Measurements from ENCODE around the gene CNTNAP1.
A peak's percentile ranks its signal among the peaks of the same experiment; 100 is the strongest.

CNTNAP1 gene

GRCh38 chr17:42681976-42682721 lies at the start of gene CNTNAP1:
Gene CNTNAP1 (plus strand): TSS chr17:42682531. CDS start chr17:42682830, 299 bp downstream.
- DNase-seq (ENCODE audit: insufficient read length, low spot score) (peak; percentile 90), FAIRE-seq (no peak)
- no peak for TF ChIP-seq CTCF (IDR thresholded peaks at IDR 0.05; ENCODE audit: insufficient read depth, missing control alignments)

GRCh38 chr17:42632949-42633444 lies 49.3 kb upstream of the CNTNAP1 start:
- no peak for TF ChIP-seq CTCF (IDR thresholded peaks at IDR 0.05; ENCODE audit: insufficient read depth, missing control alignments)
- no peak for FAIRE-seq
- no peak for DNase-seq (ENCODE audit: insufficient read length, low spot score)

- no peak for FAIRE-seq
- no peak for DNase-seq (ENCODE audit: insufficient read length, low spot score)
Measured at GRCh38 chr17:42639525-42640113, 42.7 kb upstream of the CNTNAP1 start.

GRCh38 chr17:42640121-42640520 lies 42.2 kb upstream of the CNTNAP1 start:
- no peak for FAIRE-seq
- no peak for DNase-seq (ENCODE audit: insufficient read length, low spot score)
- TF ChIP-seq CTCF (IDR thresholded peaks at IDR 0.05; ENCODE audit: insufficient read depth, missing control alignments) = no peak

More at GRCh38 chr17:42639525-42640113, 42.7 kb upstream of the CNTNAP1 start:
- no peak for TF ChIP-seq CTCF (IDR thresholded peaks at IDR 0.05; ENCODE audit: insufficient read depth, missing control alignments)

- FAIRE-seq = no peak
- TF ChIP-seq CTCF (IDR thresholded peaks at IDR 0.05; ENCODE audit: insufficient read depth, missing control alignments) = no peak
- DNase-seq (ENCODE audit: insufficient read length, low spot score) = no peak
Measured at GRCh38 chr17:42642336-42642735, 40.0 kb upstream of the CNTNAP1 start.

GRCh38 chr17:42647778-42648177 lies 34.6 kb upstream of the CNTNAP1 start:
- TF ChIP-seq CTCF (IDR thresholded peaks at IDR 0.05; ENCODE audit: insufficient read depth, missing control alignments) = no peak
- DNase-seq (ENCODE audit: insufficient read length, low spot score) = no peak
- no peak for FAIRE-seq

GRCh38 chr17:42651392-42651791 lies 30.9 kb upstream of the CNTNAP1 start:
- FAIRE-seq (no peak), DNase-seq (ENCODE audit: insufficient read length, low spot score) (no peak)
- no peak for TF ChIP-seq CTCF (IDR thresholded peaks at IDR 0.05; ENCODE audit: insufficient read depth, missing control alignments)

Measured in D721Med (cell line).